ENCODE data around the gene TBX15.

Gene TBX15

DNA sequence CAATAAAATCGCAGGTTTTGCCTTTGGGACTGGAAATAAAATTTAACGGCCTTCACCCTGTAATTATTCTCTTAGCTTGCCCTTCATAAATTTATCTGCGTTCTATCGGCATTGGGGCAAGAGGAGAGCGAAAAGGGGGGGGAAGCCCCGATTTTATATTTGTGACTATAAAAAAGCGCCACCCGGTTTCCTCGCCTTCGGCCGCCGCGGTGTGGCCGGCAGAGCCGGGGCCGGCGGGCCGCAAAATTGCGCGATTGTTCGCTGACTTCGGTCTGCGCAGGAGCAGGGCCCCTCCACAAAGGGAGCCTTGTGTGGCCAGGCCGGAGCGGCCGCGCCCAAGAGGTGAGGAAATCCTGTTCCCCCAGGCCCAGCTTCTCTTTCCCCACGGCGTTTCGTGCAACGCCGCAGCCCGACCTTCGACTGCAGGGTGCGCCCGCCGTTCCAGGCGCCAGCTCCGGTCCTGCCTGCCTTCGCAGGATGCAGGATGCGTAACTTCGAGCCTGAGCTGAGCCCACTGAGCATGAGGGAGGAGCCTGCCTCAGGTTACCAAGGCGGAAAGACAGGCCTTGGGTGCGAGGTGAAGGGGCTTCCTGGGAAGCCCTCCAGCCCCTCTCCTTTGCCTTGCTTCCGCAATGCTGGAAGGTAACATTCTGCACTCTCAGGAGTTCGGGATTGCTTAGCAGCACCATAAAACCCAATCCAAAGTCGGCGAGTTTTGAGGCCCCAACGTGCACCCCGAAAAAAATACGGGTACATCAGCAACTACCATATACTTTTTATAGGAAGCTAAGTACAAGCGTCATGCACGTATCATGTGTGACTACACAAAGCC, 4.9 kb upstream of the TBX15 start:
- Histone ChIP-seq H3K27me3 (replicated peaks) (no peaks in the 10 kb centered on the region), H3K36me3 (replicated peaks) (no peaks in the 10 kb centered on the region), H3K27ac (no peak overlapping the region), H3K4me3 (ENCODE audit: low read depth, low read length) (no peak overlapping the region)
- DNase-seq, result no peak
- TF ChIP-seq, protein P1, sequence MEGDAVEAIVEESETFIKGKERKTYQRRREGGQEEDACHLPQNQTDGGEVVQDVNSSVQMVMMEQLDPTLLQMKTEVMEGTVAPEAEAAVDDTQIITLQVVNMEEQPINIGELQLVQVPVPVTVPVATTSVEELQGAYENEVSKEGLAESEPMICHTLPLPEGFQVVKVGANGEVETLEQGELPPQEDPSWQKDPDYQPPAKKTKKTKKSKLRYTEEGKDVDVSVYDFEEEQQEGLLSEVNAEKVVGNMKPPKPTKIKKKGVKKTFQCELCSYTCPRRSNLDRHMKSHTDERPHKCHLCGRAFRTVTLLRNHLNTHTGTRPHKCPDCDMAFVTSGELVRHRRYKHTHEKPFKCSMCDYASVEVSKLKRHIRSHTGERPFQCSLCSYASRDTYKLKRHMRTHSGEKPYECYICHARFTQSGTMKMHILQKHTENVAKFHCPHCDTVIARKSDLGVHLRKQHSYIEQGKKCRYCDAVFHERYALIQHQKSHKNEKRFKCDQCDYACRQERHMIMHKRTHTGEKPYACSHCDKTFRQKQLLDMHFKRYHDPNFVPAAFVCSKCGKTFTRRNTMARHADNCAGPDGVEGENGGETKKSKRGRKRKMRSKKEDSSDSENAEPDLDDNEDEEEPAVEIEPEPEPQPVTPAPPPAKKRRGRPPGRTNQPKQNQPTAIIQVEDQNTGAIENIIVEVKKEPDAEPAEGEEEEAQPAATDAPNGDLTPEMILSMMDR (IDR thresholded peaks at IDR 0.05; ENCODE audit: low read depth, low read length, missing control alignments), result no peak
- in situ Hi-C loops (cut with HindIII; ENCODE audit: low pct_ligation_motif_present, low sequenced_read_pairs), result no loop called here

- no peak overlapping the region for H3K4me3 ChIP-seq (ENCODE audit: low read depth, low read length)
- H3K27me3 ChIP-seq (replicated peaks), result no peaks in the 10 kb centered on the region
- H3K36me3 ChIP-seq (replicated peaks), result no peaks in the 10 kb centered on the region
- in situ Hi-C loops (cut with HindIII; ENCODE audit: low pct_ligation_motif_present, low sequenced_read_pairs), result no loop called here
- TF ChIP-seq, protein P1 (IDR thresholded peaks at IDR 0.05; ENCODE audit: low read depth, low read length, missing control alignments), result no peak
- H3K27ac ChIP-seq, result no peak overlapping the region
- DNase-seq, result no peak
Observed at GRCh38 chr1:118992237-118992825, 4.2 kb upstream of the TBX15 start.

DNA sequence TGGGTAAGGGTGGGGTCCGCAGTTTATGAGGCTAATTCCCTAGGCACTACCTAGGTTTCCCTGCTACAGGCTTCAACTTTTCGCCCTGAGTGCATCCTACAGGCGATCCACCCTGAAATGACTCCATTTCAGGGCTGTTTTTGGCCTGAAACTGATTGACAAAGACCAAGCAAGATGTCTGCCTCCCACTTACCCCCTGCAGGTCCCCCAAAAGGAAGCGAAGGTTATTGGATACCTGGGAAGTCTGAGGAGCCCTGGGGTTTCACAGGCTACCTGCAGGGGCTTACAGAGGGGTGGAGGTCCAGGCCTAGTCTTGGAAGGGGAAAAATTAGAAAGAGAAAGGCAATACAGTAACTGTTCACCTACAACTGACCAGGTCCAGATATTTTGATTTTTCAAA, 3.3 kb upstream of the TBX15 start:
- no peaks in the 10 kb centered on the region for H3K27me3 ChIP-seq (replicated peaks)
- no peak for DNase-seq

DNA sequence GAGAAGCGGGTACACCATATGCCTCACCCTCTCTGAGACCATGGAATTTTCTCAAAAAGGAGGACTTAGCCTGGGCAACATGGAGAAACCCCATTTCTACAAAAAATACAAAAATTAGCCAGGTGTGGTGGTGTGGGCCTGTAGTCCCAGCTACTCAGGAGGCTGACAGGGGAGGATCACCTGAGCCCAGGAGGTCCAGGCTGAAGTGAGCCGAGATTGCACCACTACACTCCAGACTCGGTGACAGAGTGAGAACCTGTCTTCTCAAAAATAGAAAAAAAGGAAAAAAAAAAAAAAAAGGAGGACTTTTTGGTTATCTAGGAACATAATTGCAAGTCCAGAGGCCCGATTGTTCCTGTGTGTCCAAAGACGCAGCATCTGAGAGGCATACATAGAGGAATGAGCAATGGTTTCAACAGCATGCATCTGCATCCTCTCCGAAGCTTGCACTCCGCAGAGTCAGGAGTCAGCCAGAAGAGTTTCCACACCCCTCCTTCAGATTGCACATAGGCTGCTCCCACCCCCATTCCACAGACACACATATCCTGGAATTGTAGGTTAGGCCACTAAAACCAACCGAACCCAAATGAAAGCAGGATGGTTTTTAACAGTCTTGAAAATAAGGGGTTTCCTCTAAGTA, 2.5 kb upstream of the TBX15 start:
- H3K27me3 ChIP-seq (replicated peaks), result no peaks in the 10 kb centered on the region
- in situ Hi-C loops (cut with HindIII; ENCODE audit: low pct_ligation_motif_present, low sequenced_read_pairs), result no loop called here
- H3K27ac ChIP-seq, result peak overlapping the region; percentile 93
- TF ChIP-seq, protein P1 (IDR thresholded peaks at IDR 0.05; ENCODE audit: low read depth, low read length, missing control alignments), result no peak
- H3K36me3 ChIP-seq (replicated peaks), result no peaks in the 10 kb centered on the region
- no peak overlapping the region for H3K4me3 ChIP-seq (ENCODE audit: low read depth, low read length)
- no peak for DNase-seq

More for the DNA sequence above, 3.3 kb upstream of the TBX15 start:
- no peaks in the 10 kb centered on the region for H3K36me3 ChIP-seq (replicated peaks)
- no peak overlapping the region for H3K4me3 ChIP-seq (ENCODE audit: low read depth, low read length)
- TF ChIP-seq, protein P1 (IDR thresholded peaks at IDR 0.05; ENCODE audit: low read depth, low read length, missing control alignments), result no peak
- in situ Hi-C loops (cut with HindIII; ENCODE audit: low pct_ligation_motif_present, low sequenced_read_pairs), result no loop called here
- H3K27ac ChIP-seq, result no peak overlapping the region

GRCh38 chr1:118989878-118990378, 1.8 kb upstream of the TBX15 start:
- TF ChIP-seq, protein P1 (IDR thresholded peaks at IDR 0.05; ENCODE audit: low read depth, low read length, missing control alignments), result no peak
- DNase-seq, result peak; percentile 80
- H3K27me3 ChIP-seq (replicated peaks), result no peaks in the 10 kb centered on the region

More at GRCh38 chr1:118989878-118990378, 1.8 kb upstream of the TBX15 start:
- no peaks in the 10 kb centered on the region for H3K36me3 ChIP-seq (replicated peaks)
- in situ Hi-C loops (cut with HindIII; ENCODE audit: low pct_ligation_motif_present, low sequenced_read_pairs), result no loop called here
- H3K27ac ChIP-seq, result peak overlapping the region; percentile 93
- H3K4me3 ChIP-seq (ENCODE audit: low read depth, low read length), result no peak overlapping the region
